HFFc6 (cell line): ENCODE measurements around the gene PLPP3. TPM values are rescaled to one million over a fixed set of nuclear protein-coding genes. Genes with fewer than 3 reads are reported as not detected.

Source experiments
- DNase-seq: peaks from one replicate; pipeline ENCODE4 v3.0.0-alpha.2; 2018
- H3K27ac Mint-ChIP-seq: 2 replicates; pipeline ENCODE4 v1.8.0; 2020; ENCODE audit warnings: mild to moderate bottlenecking, mixed read lengths
- H3K27me3 Mint-ChIP-seq: 2 replicates; pipeline ENCODE4 v1.8.0; 2021; ENCODE audit warnings: mild to moderate bottlenecking, moderate library complexity, mixed read lengths; ENCODE audit not compliant: insufficient read depth
- H3K36me3 Mint-ChIP-seq: 2 replicates; pipeline ENCODE4 v1.8.0; 2021; ENCODE audit warnings: low read depth, mixed read lengths
- H3K4me1 Mint-ChIP-seq: 2 replicates; pipeline ENCODE4 v1.8.0; 2020; ENCODE audit warnings: low read depth, mixed read lengths
- H3K4me3 Mint-ChIP-seq: 2 replicates; pipeline ENCODE4 v1.8.0; 2020; ENCODE audit warnings: mild to moderate bottlenecking, moderate library complexity, mixed read lengths
- H3K9me3 Mint-ChIP-seq: 2 replicates; pipeline ENCODE4 v1.8.0; 2020; ENCODE audit warnings: mild to moderate bottlenecking, mixed read lengths
- total RNA-seq, 6 experiments: library from RNA; stranded (reverse); fragmentation: NEBNext Ultra II Directional; extraction: Animal tissue kit (Norgen Biotek cat#: 25700); gene quantifications; 2 replicates in 1 of 6; 3 replicates in 5 of 6; pipeline ENCODE4 v1.2.3, GENCODE V29; 2021
- TF ChIP-seq, protein P1 (sequence below): fragments of 200-600 bp; sonication (generic); IDR thresholded peaks from 2 replicates; pipeline ENCODE4 v1.5.0; 2021; ENCODE audit warnings: antibody characterized with exemption, mild to moderate bottlenecking

Gene PLPP3
- total RNA-seq, 6 experiments from 2014 or later = 15.1 to 29.9 (median 24.8) TPM

GRCh38 chr1:56535362-56535761 is 44.0 kb downstream of the PLPP3 start:
- Mint-ChIP-seq H3K4me1 (peaks cover 4% of the 10 kb centered on the region; the same call in 1 of the 2 replicates), H3K27ac (no peak overlapping the region), H3K36me3 (peaks cover 20% of the 10 kb centered on the region; the same call in 1 of the 2 replicates), H3K27me3 (no peaks in the 10 kb centered on the region; the same call in 1 of the 2 replicates), H3K9me3 (no peaks in the 10 kb centered on the region), H3K4me3 (no peak overlapping the region)
- no peak for DNase-seq
- TF ChIP-seq, protein P1, sequence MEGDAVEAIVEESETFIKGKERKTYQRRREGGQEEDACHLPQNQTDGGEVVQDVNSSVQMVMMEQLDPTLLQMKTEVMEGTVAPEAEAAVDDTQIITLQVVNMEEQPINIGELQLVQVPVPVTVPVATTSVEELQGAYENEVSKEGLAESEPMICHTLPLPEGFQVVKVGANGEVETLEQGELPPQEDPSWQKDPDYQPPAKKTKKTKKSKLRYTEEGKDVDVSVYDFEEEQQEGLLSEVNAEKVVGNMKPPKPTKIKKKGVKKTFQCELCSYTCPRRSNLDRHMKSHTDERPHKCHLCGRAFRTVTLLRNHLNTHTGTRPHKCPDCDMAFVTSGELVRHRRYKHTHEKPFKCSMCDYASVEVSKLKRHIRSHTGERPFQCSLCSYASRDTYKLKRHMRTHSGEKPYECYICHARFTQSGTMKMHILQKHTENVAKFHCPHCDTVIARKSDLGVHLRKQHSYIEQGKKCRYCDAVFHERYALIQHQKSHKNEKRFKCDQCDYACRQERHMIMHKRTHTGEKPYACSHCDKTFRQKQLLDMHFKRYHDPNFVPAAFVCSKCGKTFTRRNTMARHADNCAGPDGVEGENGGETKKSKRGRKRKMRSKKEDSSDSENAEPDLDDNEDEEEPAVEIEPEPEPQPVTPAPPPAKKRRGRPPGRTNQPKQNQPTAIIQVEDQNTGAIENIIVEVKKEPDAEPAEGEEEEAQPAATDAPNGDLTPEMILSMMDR = no peak

DNA sequence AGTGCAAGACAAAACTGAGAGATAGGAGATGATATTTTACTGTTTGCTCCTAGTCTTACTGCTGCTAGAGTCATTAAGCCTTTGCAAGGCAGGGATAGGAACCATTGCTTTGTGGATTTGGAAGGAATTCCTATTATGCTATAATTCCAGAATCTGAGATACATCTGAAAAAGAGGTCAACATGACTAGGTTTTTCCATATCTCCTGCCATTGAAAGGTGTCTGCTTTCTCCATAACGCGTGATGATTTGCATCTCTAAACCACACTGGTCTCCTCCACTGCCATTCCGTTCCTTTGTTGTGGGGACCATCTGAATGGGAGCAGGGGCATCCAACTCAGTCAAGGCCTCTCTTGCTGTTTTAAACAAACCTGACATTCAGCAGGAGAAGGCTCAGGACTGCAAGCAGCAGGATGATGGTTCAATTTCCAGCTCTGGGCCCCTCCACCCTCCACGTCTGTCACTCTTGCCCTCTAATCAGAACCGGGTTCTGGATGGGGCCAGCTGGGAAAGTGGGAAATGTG is 45.2 kb downstream of the PLPP3 start:
- H3K27ac Mint-ChIP-seq = no peak overlapping the region
- H3K36me3 Mint-ChIP-seq = peaks cover 20% of the 10 kb centered on the region; the same call in 1 of the 2 replicates
- DNase-seq = no peak
- H3K9me3 Mint-ChIP-seq = no peaks in the 10 kb centered on the region
- H3K4me1 Mint-ChIP-seq = no peaks in the 10 kb centered on the region
- TF ChIP-seq, protein P1 = no peak
- no peak overlapping the region for H3K4me3 Mint-ChIP-seq
- no peaks in the 10 kb centered on the region; the same call in 1 of the 2 replicates for H3K27me3 Mint-ChIP-seq

DNA sequence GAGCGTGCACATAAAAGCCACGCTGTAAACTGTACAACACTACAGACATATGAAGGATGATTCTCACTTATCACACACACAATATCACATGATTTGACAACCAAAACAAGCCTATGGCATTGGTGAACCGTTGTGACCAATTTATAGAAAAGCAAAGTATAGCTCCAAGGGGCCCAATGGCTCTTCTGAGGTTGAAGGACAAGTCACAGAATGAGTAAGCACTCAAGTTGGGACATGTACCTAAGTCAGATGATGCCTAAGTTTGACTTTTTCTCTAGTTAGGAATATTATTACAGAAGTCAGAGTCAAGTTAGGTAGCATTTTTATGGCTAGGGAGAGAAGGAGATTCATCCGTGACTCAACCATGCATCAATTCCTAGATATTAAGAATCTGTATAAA is 45.7 kb downstream of the PLPP3 start:
- Mint-ChIP-seq H3K27ac (no peak overlapping the region), H3K9me3 (no peaks in the 10 kb centered on the region), H3K36me3 (peaks cover 20% of the 10 kb centered on the region; the same call in 1 of the 2 replicates), H3K4me3 (no peak overlapping the region), H3K27me3 (no peaks in the 10 kb centered on the region; the same call in 1 of the 2 replicates), H3K4me1 (no peaks in the 10 kb centered on the region)
- TF ChIP-seq, protein P1 = no peak
- no peak for DNase-seq

DNA sequence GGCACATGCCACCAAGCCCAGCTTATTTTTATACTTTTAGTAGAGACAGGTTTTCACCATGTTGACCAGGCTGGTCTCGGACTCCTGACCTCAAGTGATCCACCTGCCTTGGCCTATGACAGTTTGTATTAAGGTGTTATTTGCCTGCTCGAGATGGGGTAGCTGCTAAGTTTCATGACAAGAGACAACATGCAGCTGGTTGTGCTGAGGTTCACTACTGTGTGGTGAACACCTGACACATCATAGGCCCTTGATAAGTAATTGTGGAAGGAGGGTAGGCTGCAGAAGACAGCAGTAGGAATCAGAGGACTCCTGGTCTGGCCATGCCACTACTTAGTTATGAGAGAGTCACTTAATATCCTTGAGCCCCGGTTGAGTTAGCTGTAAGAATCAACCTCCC is 46.2 kb downstream of the PLPP3 start:
- Mint-ChIP-seq H3K4me3 (no peak overlapping the region), H3K4me1 (peaks cover under 1% of the 10 kb centered on the region; the same call in 1 of the 2 replicates), H3K9me3 (no peaks in the 10 kb centered on the region), H3K27me3 (no peaks in the 10 kb centered on the region; the same call in 1 of the 2 replicates), H3K36me3 (peaks cover 20% of the 10 kb centered on the region; the same call in 1 of the 2 replicates), H3K27ac (no peak overlapping the region)
- TF ChIP-seq, protein P1 = no peak
- no peak for DNase-seq

- TF ChIP-seq, protein P1 = no peak
- Mint-ChIP-seq H3K4me1 (peaks cover 9% of the 10 kb centered on the region), H3K27ac (no peak overlapping the region), H3K4me3 (no peak overlapping the region), H3K27me3 (peaks cover 2% of the 10 kb centered on the region), H3K36me3 (peaks cover 18% of the 10 kb centered on the region; the same call in 1 of the 2 replicates), H3K9me3 (no peaks in the 10 kb centered on the region)
- no peak for DNase-seq
Measured at GRCh38 chr1:56532350-56532683, 47.0 kb downstream of the PLPP3 start.
